DND-41 (cell line): Measurements from ENCODE around the gene CKAP2L.

ENCODE experiments used
- ATAC-seq: fragments of 200-7000 bp; cut with Tn5 transposase; 3 replicates; pipeline ENCODE4 v1.9.1; 2021; ENCODE audit warnings: low read depth; ENCODE audit not compliant: insufficient read depth
- DNase-seq: peaks from one replicate; pipeline ENCODE4 v3.0.0-alpha.2; 2020
- H2AFZ ChIP-seq: 2 replicates; pipeline ENCODE4 v1.6.0; 2012; ENCODE audit warnings: low read depth, low read length
- H3K27ac ChIP-seq: 2 replicates; pipeline ENCODE4 v1.5.1; 2012; ENCODE audit warnings: low read length, inconsistent platforms
- H3K27me3 ChIP-seq: fragments of 200-600 bp; sonication (generic); 2 replicates; pipeline ENCODE4 v1.6.0; 2012; ENCODE audit warnings: low read length, mild to moderate bottlenecking, inconsistent platforms; ENCODE audit not compliant: insufficient read depth, poor library complexity
- H3K36me3 ChIP-seq: 2 replicates; pipeline ENCODE4 v1.5.1; 2012; ENCODE audit warnings: low read length, inconsistent platforms; ENCODE audit not compliant: insufficient read depth
- H3K4me1 ChIP-seq: 2 replicates; pipeline ENCODE4 v1.5.1; 2012; ENCODE audit warnings: mild to moderate bottlenecking, low read length; ENCODE audit not compliant: insufficient read depth
- H3K4me2 ChIP-seq: 2 replicates; pipeline ENCODE4 v1.6.0; 2012; ENCODE audit warnings: mild to moderate bottlenecking, moderate library complexity, low read length, inconsistent platforms; ENCODE audit not compliant: insufficient read depth
- H3K4me3 ChIP-seq, 2 experiments: fragments of 200-600 bp in 1 of 2; shearing (Covaris generic) in 1 of 2; 2 replicates each; pipeline ENCODE4 v1.5.1; 2012 to 2016; ENCODE audit warnings: inconsistent platforms in 2 of 2, low read length in 2 of 2, mild to moderate bottlenecking in 2 of 2, low read depth in 1 of 2, moderate library complexity in 1 of 2
- H3K79me2 ChIP-seq: 2 replicates; pipeline ENCODE4 v1.6.0; 2012; ENCODE audit warnings: low read length, inconsistent platforms; ENCODE audit not compliant: insufficient read depth
- H3K9ac ChIP-seq: 2 replicates; pipeline ENCODE4 v1.6.0; 2012; ENCODE audit warnings: low read depth, mild to moderate bottlenecking, inconsistent platforms, low read length, moderate library complexity
- H3K9me3 ChIP-seq: 2 replicates; pipeline ENCODE4 v1.5.1; 2012; ENCODE audit warnings: low read length, moderate library complexity, mild to moderate bottlenecking, inconsistent platforms; ENCODE audit not compliant: insufficient read depth, severe bottlenecking
- H4K20me1 ChIP-seq: 2 replicates; pipeline ENCODE4 v1.6.0; 2012; ENCODE audit warnings: low read length; ENCODE audit not compliant: insufficient read depth
- CTCF ChIP-seq: IDR thresholded peaks from 2 replicates; pipeline ENCODE4 v1.5.1; 2012; ENCODE audit warnings: borderline replicate concordance, low read length, moderate library complexity, mild to moderate bottlenecking; ENCODE audit not compliant: poor library complexity, severe bottlenecking; ENCODE audit errors: extremely low read depth
- EZH2 ChIP-seq: IDR thresholded peaks from 3 replicates; pipeline ENCODE4 v1.6.1; 2012; ENCODE audit warnings: borderline replicate concordance, low read depth, mild to moderate bottlenecking, moderate library complexity, low read length, inconsistent platforms; ENCODE audit not compliant: severe bottlenecking

The CKAP2L gene

DNA sequence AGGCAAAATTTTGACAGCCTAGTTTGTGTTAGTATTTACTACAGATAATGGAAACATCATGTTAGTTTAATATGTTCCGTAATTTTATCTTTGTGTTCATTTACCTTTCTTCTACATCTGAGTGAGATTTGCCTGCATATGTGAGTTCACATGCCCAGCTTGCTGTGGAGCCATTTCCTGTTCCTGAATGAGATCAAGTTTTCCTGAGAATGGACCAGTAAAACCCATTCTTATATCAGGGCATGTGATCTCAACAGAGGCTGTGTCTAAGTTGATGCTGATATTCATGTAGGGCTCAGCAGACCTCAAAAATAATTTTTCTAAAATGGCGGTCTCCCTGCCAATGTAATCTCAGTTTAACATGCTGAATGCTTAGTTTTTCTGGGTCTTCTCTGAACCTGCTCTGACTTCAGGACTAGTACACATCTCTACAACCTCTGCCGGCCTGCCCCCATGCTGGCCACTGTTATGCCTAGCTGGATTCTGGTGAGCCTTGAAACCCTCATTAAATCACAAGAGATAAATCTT, 18.8 kb upstream of the CKAP2L start:
- H3K9ac ChIP-seq: no peak overlapping the region
- TF ChIP-seq CTCF (no peak), EZH2 (no peak)
- no peak overlapping the region for H3K4me3 ChIP-seq
- no peak for ATAC-seq
- H3K9me3 ChIP-seq: no peaks in the 10 kb centered on the region
- H3K27ac ChIP-seq: no peak overlapping the region
- H3K4me2 ChIP-seq: no peak overlapping the region
- H3K79me2 ChIP-seq: no peaks in the 10 kb centered on the region
- H3K27me3 ChIP-seq: peaks cover 19% of the 10 kb centered on the region
- no peak overlapping the region for H2AFZ ChIP-seq
- H3K4me1 ChIP-seq: no peaks in the 10 kb centered on the region
- no peaks in the 10 kb centered on the region for H3K36me3 ChIP-seq
- no peaks in the 10 kb centered on the region for H4K20me1 ChIP-seq
- no peak for DNase-seq

- no peak overlapping the region for H3K4me2 ChIP-seq
- DNase-seq: no peak
These were observed 17.9 kb upstream of the CKAP2L start for GRCh38 chr2:112782234-112782799.

DNA sequence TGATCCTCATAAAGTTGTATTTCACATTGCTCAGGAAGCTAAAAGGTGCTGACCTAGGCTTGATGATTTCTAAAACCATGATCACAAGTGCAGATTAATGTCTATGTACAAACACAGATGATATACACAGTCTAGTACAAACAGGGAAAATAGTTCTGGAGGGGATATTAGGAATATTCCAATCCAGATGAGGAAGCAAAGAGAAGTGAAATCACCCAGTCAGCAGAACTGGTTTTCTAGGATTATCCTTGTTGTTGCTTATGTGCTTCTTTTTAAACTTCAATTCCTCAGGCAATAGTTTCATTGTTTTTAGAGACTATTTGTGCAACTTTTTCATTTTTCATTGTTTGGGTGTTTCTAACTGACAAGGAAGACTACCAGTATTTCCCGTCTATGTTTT, 15.2 kb upstream of the CKAP2L start:
- TF ChIP-seq EZH2: no peak
- H3K9ac ChIP-seq: no peak overlapping the region
- H4K20me1 ChIP-seq: no peaks in the 10 kb centered on the region
- H3K9me3 ChIP-seq: no peaks in the 10 kb centered on the region
- H3K27me3 ChIP-seq: peaks cover 14% of the 10 kb centered on the region
- no peaks in the 10 kb centered on the region for H3K4me1 ChIP-seq
- no peak overlapping the region for H3K4me2 ChIP-seq
- H2AFZ ChIP-seq: no peak overlapping the region
- no peaks in the 10 kb centered on the region for H3K79me2 ChIP-seq
- H3K36me3 ChIP-seq: no peaks in the 10 kb centered on the region
- H3K27ac ChIP-seq: no peak overlapping the region
- ATAC-seq: no peak
- no peak overlapping the region for H3K4me3 ChIP-seq
- DNase-seq: no peak

More at GRCh38 chr2:112782234-112782799, 17.9 kb upstream of the CKAP2L start:
- Histone ChIP-seq H3K4me3 (no peak overlapping the region), H4K20me1 (no peaks in the 10 kb centered on the region), H3K4me1 (no peaks in the 10 kb centered on the region), H3K9ac (no peak overlapping the region), H3K36me3 (no peaks in the 10 kb centered on the region), H3K27me3 (peaks cover 19% of the 10 kb centered on the region), H3K9me3 (no peaks in the 10 kb centered on the region), H3K27ac (no peak overlapping the region), H2AFZ (no peak overlapping the region), H3K79me2 (no peaks in the 10 kb centered on the region)
- no peak for ATAC-seq
- no peak for TF ChIP-seq CTCF
- no peak for TF ChIP-seq EZH2

DNA sequence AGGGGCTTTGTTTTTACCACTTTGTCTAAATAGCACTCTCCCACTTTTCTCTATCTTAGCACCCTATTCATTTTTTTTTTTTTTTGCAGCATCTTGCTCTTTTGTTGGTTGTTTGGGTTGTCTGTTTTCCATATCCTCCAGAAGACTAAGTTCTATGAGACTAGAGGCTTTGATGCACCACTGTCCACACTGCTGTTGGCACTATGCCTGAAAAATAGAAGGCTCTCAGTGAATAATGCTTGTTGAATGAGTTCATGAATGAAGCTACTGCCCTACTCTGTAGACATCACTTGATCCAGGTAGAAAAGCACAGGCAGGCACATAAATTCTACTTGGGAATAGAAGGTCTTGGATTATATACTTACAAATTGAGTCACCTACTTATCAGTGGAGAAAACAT, 12.6 kb upstream of the CKAP2L start:
- TF ChIP-seq EZH2 (no peak), CTCF (no peak)
- 0 out of 3 replicates have a peak, but pooled peaks have one; percentile 31 for ATAC-seq
- H3K4me1 ChIP-seq: no peaks in the 10 kb centered on the region
- H3K9ac ChIP-seq: no peak overlapping the region
- no peaks in the 10 kb centered on the region for H3K79me2 ChIP-seq
- no peaks in the 10 kb centered on the region for H3K9me3 ChIP-seq
- no peak overlapping the region for H3K4me3 ChIP-seq
- no peak for DNase-seq
- H3K36me3 ChIP-seq: no peaks in the 10 kb centered on the region
- peaks cover 4% of the 10 kb centered on the region for H3K27me3 ChIP-seq
- no peaks in the 10 kb centered on the region for H4K20me1 ChIP-seq
- no peak overlapping the region for H3K27ac ChIP-seq
- no peak overlapping the region for H3K4me2 ChIP-seq
- H2AFZ ChIP-seq: no peak overlapping the region
